ENCODE results near the gene GPANK1.

DNA sequence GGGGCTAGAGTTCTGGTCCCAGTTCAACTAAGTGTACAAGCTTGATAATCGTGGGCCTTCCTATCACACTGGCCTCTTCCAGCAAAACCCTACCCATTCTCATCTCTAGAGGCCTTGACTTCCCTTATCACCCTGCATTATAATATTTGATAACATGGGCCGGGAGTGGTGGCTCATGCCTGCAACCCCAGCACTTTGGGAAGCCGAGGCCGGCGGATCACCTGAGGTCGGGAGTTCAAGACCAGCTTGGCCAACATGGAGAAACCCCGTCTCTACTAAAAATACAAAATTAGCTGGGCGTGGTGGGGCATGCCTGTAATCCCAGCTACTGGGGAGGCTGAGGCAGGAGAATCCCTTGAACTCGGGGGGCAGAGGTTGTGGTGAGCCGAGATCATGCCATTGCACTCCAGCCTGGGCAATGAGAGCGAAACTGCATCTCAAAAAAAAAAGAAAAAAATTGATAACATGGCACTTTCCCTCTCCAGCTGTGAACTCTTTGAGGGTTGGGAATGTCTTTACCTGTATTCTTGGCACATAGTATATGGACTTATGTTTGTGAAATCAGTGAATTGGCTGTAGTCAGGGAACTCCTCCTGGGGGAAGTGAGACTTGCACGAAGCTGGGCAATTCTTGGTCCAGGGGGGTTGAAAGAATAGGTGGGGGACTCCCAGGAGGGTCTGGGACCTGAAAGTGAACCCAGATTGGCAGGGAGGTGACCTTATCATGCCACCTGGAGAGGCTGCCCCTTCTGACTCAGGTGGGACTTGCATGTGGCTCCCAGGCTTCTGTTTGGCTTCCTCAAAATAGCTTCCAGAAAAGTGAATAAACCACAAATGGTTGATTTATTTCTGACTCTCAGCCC, 3.3 kb downstream of the GPANK1 start:
- TF ChIP-seq, protein P1, sequence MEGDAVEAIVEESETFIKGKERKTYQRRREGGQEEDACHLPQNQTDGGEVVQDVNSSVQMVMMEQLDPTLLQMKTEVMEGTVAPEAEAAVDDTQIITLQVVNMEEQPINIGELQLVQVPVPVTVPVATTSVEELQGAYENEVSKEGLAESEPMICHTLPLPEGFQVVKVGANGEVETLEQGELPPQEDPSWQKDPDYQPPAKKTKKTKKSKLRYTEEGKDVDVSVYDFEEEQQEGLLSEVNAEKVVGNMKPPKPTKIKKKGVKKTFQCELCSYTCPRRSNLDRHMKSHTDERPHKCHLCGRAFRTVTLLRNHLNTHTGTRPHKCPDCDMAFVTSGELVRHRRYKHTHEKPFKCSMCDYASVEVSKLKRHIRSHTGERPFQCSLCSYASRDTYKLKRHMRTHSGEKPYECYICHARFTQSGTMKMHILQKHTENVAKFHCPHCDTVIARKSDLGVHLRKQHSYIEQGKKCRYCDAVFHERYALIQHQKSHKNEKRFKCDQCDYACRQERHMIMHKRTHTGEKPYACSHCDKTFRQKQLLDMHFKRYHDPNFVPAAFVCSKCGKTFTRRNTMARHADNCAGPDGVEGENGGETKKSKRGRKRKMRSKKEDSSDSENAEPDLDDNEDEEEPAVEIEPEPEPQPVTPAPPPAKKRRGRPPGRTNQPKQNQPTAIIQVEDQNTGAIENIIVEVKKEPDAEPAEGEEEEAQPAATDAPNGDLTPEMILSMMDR (IDR thresholded peaks at IDR 0.05): no peak
- TF ChIP-seq, protein P2, sequence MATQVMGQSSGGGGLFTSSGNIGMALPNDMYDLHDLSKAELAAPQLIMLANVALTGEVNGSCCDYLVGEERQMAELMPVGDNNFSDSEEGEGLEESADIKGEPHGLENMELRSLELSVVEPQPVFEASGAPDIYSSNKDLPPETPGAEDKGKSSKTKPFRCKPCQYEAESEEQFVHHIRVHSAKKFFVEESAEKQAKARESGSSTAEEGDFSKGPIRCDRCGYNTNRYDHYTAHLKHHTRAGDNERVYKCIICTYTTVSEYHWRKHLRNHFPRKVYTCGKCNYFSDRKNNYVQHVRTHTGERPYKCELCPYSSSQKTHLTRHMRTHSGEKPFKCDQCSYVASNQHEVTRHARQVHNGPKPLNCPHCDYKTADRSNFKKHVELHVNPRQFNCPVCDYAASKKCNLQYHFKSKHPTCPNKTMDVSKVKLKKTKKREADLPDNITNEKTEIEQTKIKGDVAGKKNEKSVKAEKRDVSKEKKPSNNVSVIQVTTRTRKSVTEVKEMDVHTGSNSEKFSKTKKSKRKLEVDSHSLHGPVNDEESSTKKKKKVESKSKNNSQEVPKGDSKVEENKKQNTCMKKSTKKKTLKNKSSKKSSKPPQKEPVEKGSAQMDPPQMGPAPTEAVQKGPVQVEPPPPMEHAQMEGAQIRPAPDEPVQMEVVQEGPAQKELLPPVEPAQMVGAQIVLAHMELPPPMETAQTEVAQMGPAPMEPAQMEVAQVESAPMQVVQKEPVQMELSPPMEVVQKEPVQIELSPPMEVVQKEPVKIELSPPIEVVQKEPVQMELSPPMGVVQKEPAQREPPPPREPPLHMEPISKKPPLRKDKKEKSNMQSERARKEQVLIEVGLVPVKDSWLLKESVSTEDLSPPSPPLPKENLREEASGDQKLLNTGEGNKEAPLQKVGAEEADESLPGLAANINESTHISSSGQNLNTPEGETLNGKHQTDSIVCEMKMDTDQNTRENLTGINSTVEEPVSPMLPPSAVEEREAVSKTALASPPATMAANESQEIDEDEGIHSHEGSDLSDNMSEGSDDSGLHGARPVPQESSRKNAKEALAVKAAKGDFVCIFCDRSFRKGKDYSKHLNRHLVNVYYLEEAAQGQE (IDR thresholded peaks at IDR 0.05; ENCODE audit: insufficient read depth in 1 of 2, low read depth in 2 of 2, low read length in 1 of 2): no peak
- TF ChIP-seq POLR2AphosphoS5 (IDR thresholded peaks at IDR 0.05; ENCODE audit: low read depth, low read length): no peak
